ENCODE data around the gene STARD3NL.

Gene STARD3NL

DNA sequence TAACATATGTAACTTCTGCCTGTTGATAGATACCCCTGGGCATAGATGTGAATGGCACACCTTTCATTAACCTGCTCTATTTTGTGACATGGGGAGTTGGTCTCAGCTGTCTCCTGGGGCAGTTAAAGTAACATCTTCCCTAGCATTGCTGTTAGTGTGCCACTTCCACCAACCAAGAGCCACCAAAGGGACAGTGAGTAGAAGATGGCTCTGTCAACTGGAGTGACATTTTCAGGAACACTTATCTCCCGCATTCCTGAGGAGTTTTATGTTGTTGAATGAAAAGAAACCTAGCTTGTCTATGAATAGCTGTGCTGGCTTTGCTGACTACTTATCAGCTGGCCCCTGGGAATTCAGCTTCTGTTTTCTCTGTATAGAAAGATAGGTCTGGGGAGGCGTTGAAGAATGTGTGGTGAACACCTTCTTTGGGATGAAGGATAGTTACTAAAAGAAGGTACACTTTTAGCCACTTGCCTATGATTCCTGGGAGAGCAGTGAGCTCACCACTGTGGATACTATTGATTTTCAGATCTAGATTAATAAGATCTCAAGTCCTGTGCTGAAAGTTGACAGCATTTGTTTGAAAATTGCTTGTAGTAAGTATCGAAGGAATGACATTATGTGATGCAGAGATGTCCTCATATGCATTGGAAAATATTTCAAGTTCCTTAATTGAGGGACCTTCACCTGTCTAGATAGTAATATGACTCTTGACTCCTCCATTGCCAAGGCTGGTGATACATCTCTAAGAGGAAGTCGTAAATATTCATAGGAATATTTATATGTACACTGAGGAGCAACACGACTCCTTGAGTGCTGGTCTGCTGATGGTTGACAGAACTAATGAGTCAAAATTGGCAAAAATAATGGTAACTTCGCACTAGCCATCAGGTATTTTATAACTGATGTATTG lies 7.6 kb downstream of the STARD3NL start:
- no peak for DNase-seq

DNA sequence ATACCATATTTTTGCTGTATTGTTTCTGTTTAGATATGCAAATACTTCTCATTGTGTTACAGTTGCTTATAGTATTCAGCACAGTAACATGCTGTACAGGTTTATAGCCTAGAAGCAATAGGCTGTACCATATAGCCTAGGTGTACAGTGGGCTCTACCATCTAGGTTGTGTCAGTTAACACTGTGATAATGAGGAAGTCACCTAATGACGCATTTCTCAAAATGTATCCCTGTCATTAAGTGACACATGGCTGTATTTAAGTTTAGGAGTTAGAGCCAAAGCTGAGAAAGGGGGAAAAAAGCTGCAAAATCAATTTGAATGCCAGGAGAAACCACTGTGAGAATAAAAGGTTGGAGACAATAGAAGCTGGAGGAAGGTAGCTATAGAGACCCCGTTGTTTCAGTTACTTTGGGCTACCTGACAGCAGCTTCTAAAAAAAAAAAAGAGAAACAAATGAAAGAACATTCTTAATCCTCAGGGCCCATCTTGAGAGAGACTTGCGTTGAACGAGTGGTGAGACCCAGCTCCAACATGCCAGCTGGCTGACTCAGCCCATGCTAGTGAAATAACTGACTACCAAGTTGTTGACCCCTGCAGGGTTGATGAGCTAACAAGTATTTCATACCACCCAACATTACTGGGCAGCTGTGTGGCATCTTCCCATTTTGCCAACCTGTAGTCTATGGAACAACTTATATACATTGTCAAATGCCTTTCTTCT lies 8.7 kb downstream of the STARD3NL start:
- no peak for DNase-seq

DNA sequence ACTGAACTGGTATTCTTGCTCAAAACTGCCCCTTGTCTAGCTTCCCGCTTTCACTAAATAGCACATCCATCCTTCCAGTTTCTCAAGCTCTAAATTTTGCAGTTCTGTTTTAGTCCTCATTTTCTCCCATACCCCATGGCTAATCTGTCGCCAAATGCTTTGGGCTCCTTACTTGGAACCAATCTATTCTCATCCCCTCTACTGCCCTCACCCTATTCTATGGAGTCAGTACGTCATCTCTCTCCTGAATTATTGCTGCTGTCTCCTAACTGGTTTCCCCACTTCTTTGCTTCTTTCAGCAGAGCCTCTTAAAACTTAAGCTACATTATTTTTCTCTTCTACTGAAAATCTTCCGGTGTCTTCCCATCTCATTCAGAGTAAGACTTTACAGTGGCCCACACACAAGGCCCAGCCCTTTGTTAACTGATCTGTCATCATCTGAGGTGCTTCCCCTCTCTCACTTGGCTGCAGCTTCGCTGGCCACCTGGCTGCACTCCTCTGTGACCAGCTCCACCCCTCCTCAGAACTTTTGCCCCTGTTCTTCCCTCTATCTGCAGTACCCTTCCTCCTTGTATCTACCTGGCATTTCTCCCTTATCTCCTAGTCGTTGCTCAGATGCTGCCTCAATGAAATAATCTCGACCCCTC lies 9.9 kb downstream of the STARD3NL start:
- DNase-seq, result no peak

DNA sequence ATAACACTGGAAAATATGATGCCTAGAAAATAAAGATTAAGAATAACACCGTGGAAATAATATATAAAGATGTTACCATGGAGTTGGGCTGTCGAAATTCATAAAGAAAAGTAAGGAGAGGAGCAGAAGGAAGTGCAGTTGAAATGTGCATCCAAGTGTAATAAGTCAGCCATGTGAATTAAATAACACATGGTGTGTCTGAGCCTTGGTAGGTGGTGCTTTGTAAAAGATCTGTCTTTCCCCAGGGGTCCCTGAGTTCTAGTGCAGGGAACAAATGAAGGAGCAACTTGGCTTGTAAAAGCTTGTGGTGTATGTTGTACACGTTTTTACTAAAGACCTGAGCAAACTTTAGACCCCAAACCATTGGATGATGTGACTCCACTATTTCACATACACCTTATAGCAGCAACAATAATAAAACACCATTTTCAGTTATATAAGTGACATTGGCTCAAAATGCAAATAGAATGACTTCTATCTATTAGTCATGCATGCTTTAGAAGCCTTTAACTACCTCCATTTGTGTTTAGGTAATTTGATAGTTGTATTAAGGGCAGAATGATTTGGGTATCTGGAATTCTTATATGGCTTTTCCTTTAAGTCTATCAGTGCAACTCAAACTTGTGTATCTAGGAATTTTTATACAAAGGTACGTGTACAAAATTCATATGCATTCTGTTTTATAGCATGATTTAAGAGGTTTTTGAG lies 11.3 kb downstream of the STARD3NL start:
- no peak for DNase-seq

DNA sequence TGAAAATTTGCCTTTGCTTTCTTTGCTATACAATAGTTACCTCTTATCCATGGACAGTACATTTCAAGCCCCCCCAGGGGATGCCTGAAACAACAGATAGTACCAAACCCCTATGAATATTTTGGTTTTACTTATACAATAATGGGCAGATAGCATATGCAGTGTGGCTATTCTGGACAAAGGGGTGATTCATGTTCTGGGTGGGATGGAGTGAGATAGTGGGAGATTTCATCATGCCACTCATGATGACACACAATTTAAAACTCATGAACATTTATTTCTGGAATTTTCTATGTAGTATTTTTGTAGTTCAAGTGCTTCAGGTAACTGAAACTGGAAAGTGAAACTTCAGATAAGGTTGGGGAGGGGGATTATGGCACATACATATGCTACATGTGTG lies 12.0 kb downstream of the STARD3NL start:
- no peak for DNase-seq

DNA sequence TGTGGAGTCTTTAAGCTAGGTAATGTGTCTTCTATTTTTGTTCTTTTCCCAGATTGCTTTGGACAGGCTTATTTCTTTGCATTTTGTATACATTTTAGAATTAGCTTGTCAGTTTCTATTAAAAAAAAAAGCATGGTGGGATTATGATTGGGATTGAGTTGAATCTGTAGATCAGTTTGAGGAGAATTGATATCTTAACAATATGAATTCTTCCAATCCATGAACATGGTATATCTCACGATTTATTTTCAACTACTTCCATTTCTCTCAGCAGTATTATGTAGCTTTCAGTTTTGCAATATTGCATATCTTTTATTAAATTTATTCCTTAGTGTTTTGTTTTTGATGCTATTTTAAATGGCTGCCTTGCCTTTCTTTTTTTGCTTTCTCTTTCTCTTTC lies 13.7 kb downstream of the STARD3NL start:
- DNase-seq, result no peak

DNA sequence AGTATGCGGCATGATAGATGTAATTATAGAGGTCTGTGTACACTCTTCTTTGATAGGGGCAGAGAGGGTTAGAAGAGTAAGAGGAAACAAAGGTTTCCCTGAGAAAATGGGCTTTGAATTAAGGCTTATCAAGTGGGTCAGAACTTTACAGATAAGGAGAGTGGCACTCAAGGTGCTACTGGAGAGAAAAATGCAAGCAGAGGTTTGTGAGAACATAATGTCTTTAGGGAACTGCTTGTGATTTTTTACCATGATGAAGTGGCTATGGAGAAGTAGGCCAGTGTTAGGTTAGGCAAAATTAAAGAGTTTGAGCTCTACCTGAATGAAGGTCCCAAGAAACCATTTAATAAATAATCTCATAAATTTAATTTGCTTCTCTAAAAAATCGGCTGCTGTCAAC lies 14.3 kb downstream of the STARD3NL start:
- no peak for DNase-seq

DNA sequence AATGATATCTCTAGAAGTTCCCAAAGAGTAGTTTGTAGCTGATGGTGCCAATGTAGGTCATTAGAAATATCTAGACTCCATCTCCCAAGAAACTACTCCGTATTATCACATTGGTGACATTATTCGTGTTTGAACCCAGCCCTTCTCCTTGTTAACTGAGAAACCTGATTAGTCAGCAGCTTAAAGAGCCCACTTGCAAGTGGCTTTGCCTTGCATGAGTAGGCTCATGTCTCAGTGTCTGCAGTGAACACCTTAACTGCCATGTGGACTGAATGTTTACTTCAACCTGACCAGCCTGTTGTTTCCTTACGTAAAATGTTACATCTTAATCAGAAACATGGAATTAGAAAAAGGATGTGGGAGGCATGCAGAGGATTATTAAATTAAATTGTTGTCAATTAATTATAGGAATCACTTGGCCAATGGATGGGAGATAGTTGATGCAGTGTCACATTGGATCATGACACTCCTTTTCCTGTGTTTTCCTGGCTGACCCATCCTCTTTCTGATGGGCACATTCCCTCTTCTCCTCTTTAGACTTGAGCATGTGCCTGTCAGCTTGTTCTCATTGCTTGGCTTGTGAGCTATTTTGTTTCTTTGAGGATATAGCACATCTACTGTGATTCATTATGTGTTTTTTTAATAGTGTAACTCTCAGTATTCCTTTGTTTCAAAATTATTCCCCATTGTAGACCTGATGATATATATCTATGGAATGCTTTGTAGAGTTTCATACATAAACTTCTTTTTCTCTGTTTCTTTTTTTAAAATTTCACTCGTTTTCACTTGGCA lies 18.0 kb downstream of the STARD3NL start:
- no peak for DNase-seq

DNA sequence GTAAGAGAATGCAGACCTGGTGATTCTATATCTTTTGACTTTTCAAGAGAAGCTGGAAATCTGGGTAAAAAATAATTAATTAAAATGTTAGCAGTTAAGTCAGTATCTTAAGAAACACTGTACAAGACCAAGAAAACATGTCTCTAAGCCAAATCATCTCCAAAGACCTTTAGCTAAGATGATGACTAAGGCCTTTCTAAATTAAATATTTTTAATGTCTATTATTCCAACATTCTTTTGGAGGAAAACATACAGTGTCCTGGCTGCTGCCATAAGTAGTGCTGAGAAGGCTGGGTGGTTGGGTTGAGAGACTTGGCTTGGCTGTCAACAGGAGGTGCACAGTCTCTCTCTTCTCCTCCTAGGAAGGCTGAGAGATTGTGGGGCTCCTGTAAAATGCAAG lies 20.3 kb downstream of the STARD3NL start:
- DNase-seq, result no peak

DNA sequence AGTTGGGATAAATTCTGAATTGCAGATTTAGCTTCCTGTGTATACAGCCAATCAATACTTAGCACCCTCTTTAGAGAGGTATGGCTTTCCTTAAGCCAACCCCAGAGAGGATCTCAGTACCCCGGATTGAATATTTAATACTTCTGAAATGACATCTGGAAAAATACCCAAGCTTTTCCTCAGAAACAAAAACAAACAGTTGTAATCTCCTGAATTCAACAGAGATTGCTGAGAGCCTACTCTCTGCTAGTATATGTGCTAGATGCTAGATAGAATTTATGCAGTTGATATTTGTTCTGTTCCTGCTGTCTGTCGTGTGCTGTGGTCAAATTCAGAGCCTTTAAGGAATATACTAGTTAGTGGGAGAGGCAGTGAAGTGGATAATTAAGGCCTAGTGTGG lies 21.1 kb downstream of the STARD3NL start:
- no peak for DNase-seq

DNA sequence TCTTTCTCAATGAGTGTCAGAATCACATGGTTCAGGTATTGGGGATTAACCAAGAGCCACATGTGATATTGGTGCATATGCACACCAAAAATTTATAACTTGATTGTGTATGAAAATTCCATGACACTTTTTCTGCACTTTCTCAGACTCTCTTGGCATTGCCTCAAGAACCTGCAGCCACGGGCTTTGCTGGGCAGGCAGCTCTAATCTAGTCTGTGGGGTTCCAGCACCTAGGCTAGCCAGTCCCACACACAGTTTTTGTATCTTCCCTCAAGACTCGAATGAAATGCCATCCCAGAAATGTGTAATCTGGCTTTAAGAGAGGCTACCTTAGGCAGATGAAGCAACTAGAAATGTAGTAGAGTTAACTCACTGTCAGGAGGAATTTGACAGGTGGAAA lies 21.7 kb downstream of the STARD3NL start:
- DNase-seq, result no peak

DNA sequence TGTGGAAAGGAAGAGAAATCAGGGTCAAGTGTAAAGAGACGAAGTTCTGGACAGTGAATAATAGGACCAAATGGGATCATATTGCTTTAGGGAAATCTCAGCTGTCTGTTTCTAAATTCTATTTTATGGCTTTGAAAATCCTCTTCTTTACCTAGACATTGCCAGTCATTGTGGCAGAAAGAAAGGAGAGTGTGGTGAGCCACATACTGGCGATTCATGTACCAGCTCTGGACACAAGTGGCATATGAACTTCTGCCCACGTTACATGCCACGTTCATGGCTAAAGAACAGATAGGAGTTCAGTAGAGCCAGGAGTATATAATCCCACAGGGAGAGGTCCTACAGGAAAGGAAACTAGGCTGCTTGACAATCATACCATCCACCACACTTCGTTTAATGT lies 28.0 kb downstream of the STARD3NL start:
- DNase-seq, result no peak

DNA sequence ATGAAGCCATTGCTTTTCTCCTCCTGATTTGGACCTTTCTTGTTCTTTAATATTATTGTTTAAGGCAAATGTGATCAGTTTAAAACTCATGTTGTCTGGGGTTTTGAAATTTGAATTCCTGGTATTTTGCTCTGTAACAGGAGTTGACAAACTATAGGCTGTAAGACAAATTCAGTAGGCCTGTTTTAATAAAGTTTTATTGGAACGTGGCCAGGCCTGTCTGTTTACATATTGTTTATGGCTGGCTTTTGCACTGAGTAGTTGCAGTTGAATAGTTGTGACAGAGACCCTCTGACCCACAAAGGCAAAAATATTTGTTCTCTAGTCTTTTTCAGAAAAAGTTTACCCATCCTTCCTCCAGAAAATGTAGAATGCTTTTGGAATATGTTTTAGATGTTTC lies 29.8 kb downstream of the STARD3NL start:
- no peak for DNase-seq

DNA sequence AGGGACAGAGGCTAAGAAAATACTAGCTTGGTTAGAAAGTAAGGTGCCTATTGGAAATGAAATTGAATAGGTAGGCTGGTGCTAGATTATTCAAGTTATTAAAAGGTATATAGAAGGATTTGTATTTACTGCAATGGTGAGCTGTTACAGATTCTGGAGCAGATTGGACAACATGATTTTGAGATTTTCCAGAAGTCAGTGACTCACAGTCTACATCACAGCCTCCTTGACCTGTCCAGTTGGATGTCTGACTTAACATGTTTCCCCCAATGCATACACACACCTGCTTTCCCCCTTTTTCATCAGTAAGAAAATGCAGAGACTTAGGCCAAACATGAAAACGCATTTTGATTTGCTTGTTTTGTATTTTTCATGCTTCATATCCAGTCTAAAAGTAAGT lies 33.4 kb downstream of the STARD3NL start:
- DNase-seq, result no peak

DNA sequence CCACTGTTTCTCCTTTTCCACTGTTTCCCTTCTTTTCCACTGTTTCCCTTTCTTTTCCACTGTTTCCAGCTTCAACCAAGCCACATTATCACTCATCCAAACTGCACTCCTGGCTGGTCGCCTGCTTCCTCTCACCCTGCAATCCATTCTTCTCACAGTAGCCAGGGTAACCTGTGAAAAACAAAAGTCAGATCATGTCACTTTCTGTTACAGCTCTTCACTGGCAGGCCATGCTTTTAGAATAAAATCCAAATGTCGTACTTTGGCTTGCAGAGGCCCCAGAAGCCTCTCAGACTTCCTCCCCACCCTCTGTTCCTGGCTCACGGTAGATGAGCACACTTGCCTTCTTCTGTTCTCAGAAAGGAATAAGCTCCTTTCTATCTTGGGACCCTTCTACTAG lies 33.9 kb downstream of the STARD3NL start:
- no peak for DNase-seq

DNA sequence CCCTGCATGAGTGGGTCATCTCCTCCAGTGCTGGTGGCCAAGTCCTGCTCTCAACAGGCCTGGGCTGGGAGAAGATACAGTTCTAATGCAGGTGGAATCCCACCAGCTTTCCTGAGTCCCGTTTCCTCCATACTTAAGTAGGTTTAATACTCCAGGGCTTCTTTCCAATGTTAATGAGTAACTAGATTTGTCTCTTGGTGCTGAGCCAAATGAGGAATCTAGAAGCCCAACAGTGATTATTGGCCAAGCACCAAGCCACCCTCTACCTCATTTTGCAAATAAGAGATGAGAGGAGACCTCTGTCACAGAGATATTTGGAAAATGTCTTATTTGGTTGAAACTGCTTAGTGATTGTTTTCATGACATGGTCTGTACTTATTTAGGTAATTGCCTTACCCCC lies 37.1 kb downstream of the STARD3NL start:
- no peak for DNase-seq

DNA sequence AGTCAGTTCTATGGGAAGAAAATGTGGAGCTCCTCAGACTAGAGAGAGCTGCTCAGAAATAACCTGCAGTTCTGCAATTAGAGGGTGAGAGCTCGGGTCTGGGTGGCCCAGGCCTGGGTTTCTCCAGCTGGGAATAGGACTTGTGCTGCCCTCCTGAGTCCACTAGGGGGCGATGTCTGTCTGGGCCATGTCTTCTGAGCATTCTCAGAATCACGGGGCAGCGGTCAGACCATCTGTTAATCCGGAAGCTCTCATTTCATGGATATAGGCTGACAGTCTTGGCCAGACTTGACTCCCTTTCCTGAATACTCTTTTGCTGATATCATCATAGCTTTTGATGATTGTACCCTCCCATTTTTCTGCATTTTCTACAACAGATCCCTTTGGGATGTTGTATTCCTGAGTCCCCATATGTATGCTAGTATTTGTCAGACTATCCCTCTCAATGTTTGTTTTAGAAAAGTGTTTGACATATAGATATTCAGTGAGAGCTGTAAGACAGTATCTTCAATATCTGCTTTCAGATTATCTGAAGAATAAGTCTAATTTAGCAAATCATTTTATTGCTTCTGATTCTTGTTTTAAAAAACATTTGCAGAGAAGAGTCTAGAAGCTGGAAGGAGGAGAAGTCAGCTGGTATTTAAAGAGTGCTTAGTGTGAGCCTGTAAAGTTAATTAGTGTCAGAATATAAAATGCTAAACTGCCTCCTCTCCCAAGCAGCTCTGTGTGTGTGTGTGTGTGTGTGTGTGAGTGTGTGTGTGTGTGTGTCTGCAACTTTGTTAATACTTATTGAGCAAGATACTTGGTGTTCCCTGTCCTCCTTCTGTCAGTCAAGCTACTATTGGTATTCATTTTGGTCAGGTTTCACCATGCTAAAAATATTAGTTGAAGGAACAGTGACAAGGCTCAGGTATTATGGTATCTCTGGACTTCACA lies 38.0 kb downstream of the STARD3NL start:
- peak; percentile 86 for DNase-seq

DNA sequence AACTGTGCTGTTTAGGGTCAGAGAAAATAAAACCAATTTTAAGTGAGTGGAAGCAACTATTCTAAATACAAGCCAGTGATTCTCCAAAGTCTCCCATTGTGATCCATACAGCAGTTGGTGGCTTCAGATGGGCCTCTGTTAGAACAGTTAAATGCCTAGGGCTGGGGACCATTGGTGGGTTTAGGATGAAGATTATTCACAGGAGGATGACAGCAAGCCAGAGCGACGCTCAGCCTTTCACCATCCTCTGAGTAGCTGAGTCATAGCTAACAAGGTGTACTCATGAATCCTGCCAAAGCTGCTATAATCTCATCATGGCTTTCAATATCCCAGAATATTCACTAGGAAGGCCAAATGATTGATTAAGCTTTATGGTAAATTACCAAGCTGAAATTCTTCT lies 39.6 kb downstream of the STARD3NL start:
- no peak for DNase-seq

DNA sequence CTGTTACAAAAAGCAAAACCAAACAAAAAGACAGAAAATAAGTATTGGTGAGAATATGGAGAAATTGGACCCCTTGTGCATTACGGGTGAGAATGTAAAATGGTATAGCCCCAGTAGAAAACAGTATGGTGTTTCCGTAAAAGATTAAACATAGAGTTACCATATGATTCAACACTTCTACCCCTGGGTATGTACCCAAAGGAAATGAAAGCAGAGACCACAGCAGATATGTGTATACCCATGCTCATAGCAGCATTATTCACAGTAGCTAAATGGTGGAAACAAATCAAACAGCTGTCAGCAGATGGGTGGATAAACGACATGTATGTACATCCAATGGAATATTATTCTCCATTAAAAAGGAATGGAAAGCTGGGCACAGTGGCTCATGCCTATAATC lies 42.4 kb downstream of the STARD3NL start:
- peak; percentile 57 for DNase-seq

DNA sequence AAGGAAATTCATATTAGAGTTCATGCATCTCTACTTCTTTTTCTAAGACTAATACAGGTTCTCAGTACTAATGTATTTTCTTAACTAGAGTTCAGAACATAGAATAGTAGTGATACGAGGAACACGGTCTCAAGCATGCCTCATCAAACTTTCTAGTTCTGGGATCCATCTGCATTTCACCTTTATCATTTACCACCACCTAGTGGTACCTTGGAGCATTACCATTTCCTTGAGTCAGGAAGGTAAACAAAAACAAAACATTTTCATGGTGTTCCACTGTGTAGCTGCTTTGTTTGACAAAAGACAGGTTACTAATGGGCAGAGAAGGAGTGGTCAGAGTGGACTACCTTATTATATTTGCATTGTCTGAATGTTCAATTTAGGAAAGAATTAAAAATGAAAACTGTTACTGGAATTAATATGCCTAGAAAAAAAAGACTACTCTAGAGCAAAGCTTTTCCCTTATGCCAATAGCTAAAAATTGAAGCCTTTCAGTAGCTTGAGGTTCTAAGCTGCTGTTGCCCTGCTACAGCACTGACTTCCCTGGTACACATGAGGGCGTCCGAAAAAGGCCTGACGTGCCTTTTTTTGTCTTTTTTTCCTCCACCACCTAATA lies 44.5 kb downstream of the STARD3NL start:
- peak; percentile 82 for DNase-seq

DNA sequence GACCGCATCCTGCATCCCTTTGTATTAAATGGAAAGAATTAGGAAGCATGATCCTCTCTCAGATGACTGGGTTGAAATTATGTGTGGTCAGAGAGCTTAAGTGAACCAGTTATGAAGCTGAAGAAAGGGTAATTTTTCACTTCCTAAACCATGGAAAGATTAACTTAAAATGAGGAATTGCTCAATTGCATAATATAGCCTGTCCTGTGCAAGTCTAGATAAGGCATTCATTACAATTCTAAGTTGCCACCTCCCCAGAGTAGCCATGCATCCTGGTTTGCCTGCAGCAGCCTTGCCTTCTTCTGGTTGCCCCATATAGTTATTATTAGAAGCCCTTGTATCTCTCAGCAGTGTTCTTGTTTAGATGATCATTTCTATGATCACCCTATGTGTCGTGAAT lies 45.3 kb downstream of the STARD3NL start:
- DNase-seq, result no peak

Data from CD4-positive, alpha-beta T cell treated with Interleukin-17A for 1 hour (primary cell).